ENCODE results near the gene SEC14L2.

The SEC14L2 gene
- long read RNA-seq, donor 1, full-length matches to known transcripts = 1 of 1 reads
- long read RNA-seq, donor 1, partial matches to known transcripts = 0 of 1 reads
- long read RNA-seq, donor 1, other reads (novel, unspliced or antisense) = 0 of 1 reads
- long read RNA-seq, donor 2, full-length matches to known transcripts = 1 of 1 reads
- long read RNA-seq, donor 2, partial matches to known transcripts = 0 of 1 reads
- long read RNA-seq, donor 2, other reads (novel, unspliced or antisense) = 0 of 1 reads
- long read RNA-seq, donor 3, full-length matches to known transcripts = 1 of 1 reads
- long read RNA-seq, donor 3, partial matches to known transcripts = 0 of 1 reads
- long read RNA-seq, donor 3, other reads (novel, unspliced or antisense) = 0 of 1 reads
- long read RNA-seq, donor 4 = 0 reads
- long read RNA-seq, donor 5 = 0 reads
- long read RNA-seq, donor 6, full-length matches to known transcripts = 2 of 2 reads
- long read RNA-seq, donor 6, partial matches to known transcripts = 0 of 2 reads
- long read RNA-seq, donor 6, other reads (novel, unspliced or antisense) = 0 of 2 reads
- long read RNA-seq, donor 7 = 0 reads
- long read RNA-seq, donor 8, full-length matches to known transcripts = 3 of 3 reads
- long read RNA-seq, donor 8, partial matches to known transcripts = 0 of 3 reads
- long read RNA-seq, donor 8, other reads (novel, unspliced or antisense) = 0 of 3 reads

GRCh38 chr22:30396871-30397655, at the start of gene SEC14L2:
Gene SEC14L2, plus strand, starts transcription at chr22:30397018. Its CDS starts 99 bp downstream, at chr22:30397117.
- DNase-seq = peak; percentile 72

- DNase-seq = no peak
Observed at GRCh38 chr22:30347255-30347892, 49.4 kb upstream of the SEC14L2 start.

- no peak for DNase-seq
Observed at GRCh38 chr22:30348404-30348803, 48.4 kb upstream of the SEC14L2 start.

- DNase-seq = no peak
Observed at GRCh38 chr22:30348809-30349208, 48.0 kb upstream of the SEC14L2 start.

- DNase-seq = no peak
Observed at GRCh38 chr22:30351226-30351625, 45.6 kb upstream of the SEC14L2 start.

- DNase-seq = no peak
Observed at GRCh38 chr22:30354644-30355043, 42.2 kb upstream of the SEC14L2 start.

GRCh38 chr22:30356449-30357235, 40.2 kb upstream of the SEC14L2 start, which contains the start of the genes CCDC157 and SF3A1:
Gene CCDC157, plus strand, starts transcription at chr22:30357007. Its CDS starts 8,994 bp downstream, at chr22:30366001.
Gene SF3A1, minus strand, starts transcription at chr22:30356894. Its CDS starts 102 bp downstream, at chr22:30356792.
- peak; percentile 99 for DNase-seq

GRCh38 chr22:30357236-30357570, 39.6 kb upstream of the SEC14L2 start:
- no peak for DNase-seq

GRCh38 chr22:30357650-30358215, 39.1 kb upstream of the SEC14L2 start:
- no peak for DNase-seq

- no peak for DNase-seq
Observed at GRCh38 chr22:30358541-30358940, 38.3 kb upstream of the SEC14L2 start.

- DNase-seq = no peak
Observed at GRCh38 chr22:30361916-30362650, 34.7 kb upstream of the SEC14L2 start.

GRCh38 chr22:30362651-30363281, 34.1 kb upstream of the SEC14L2 start:
- no peak for DNase-seq

GRCh38 chr22:30365891-30366290, 30.9 kb upstream of the SEC14L2 start:
- DNase-seq = no peak

- DNase-seq = no peak
Observed at GRCh38 chr22:30368420-30368819, 28.4 kb upstream of the SEC14L2 start.

- DNase-seq = peak; percentile 51
Observed at GRCh38 chr22:30370641-30371230, 26.1 kb upstream of the SEC14L2 start.

GRCh38 chr22:30371321-30371720, 25.5 kb upstream of the SEC14L2 start:
- DNase-seq = no peak

- no peak for DNase-seq
Observed at GRCh38 chr22:30371981-30372380, 24.8 kb upstream of the SEC14L2 start.

GRCh38 chr22:30372915-30373314, 23.9 kb upstream of the SEC14L2 start:
- no peak for DNase-seq

All from right kidney (tissue), 9 donors.